H1 (cell line): Measurements from ENCODE around the gene PCDH9. TPM values are rescaled to one million over a fixed set of nuclear protein-coding genes. Genes with fewer than 3 reads are reported as not detected.

Experiments
- CTCF ChIA-PET: fragments of 300-600 bp; sonication (Branson Sonifier 250); formaldehyde crosslinking; loops from one replicate; lab custom pipeline; 2021; ENCODE audit not compliant: partially characterized antibody; lab: Charles Lee
- POLR2A ChIA-PET: fragments of 300-600 bp; sonication (Branson Sonifier 250); formaldehyde crosslinking; loops from one replicate; lab custom pipeline; 2021; ENCODE audit warnings: inconsistent platforms; ENCODE audit not compliant: partially characterized antibody; lab: Charles Lee
- DNase-seq, 2 experiments: peaks; one replicate each; pipeline versions ENCODE4 v3.0.0 to v3.0.0-alpha.2; 2010 to 2022; ENCODE audit warnings: low spot score in 2 of 2, low read depth in 1 of 2, mixed read lengths in 1 of 2
- FAIRE-seq: peaks from 2 replicates; lab custom pipeline; 2011; peaks lifted over from hg19 to GRCh38; lab: Jason Lieb, UNC
- H2AFZ ChIP-seq: 2 replicates; pipeline ENCODE4 v1.8.1; 2012; ENCODE audit warnings: low read length, inconsistent platforms
- H2AK5ac ChIP-seq: 2 replicates; pipeline ENCODE4 v1.6.1; 2013; ENCODE audit warnings: low read depth, low read length
- H2BK120ac ChIP-seq: replicated peaks from 2 replicates; pipeline ENCODE3; 2013; ENCODE audit warnings: low read depth, low read length, inconsistent platforms
- H2BK12ac ChIP-seq: 2 replicates; pipeline ENCODE4 v1.6.1; 2013; ENCODE audit warnings: low read depth, low read length
- H2BK15ac ChIP-seq: 2 replicates; pipeline ENCODE4 v1.6.1; 2013; ENCODE audit warnings: low read length
- H2BK20ac ChIP-seq: 2 replicates; pipeline ENCODE4 v1.6.1; 2013; ENCODE audit warnings: low read length
- H2BK5ac ChIP-seq: 2 replicates; pipeline ENCODE4 v1.6.1; 2013; ENCODE audit warnings: low read depth, low read length
- H3K14ac ChIP-seq: 2 replicates; pipeline ENCODE4 v1.6.1; 2013; ENCODE audit warnings: inconsistent platforms; ENCODE audit not compliant: insufficient read length
- H3K18ac ChIP-seq: 2 replicates; pipeline ENCODE4 v1.6.1; 2013; ENCODE audit warnings: low read length; ENCODE audit errors: extremely low read depth
- H3K23ac ChIP-seq: 2 replicates; pipeline ENCODE4 v1.6.1; 2013; ENCODE audit warnings: inconsistent platforms; ENCODE audit not compliant: insufficient read length
- H3K23me2 ChIP-seq: 2 replicates; pipeline ENCODE4 v1.6.1; 2013; ENCODE audit warnings: low read depth, low read length
- H3K27ac ChIP-seq: 2 replicates; pipeline ENCODE4 v1.6.1; 2011; ENCODE audit warnings: low read depth, low read length, inconsistent platforms
- H3K27me3 ChIP-seq, 4 experiments: replicated peaks in 1 of 4; 1 replicate in 1 of 4; 2 replicates in 3 of 4; pipeline versions ENCODE4 v1.6.1 to v1.8.1; 2011 to 2013; ENCODE audit warnings: low read length in 3 of 4, mild to moderate bottlenecking in 3 of 4, inconsistent platforms in 2 of 4, mixed read lengths in 2 of 4, moderate library complexity in 1 of 4; ENCODE audit not compliant: control insufficient read depth in 3 of 4, insufficient read depth in 3 of 4; ENCODE audit errors: extremely low read depth in 1 of 4
- H3K36me3 ChIP-seq, 4 experiments: 2 replicates each; pipeline versions ENCODE4 v1.6.1 to v1.8.1; 2011 to 2013; ENCODE audit warnings: mild to moderate bottlenecking in 4 of 4, low read length in 3 of 4, moderate library complexity in 2 of 4, control low read depth in 1 of 4, inconsistent platforms in 1 of 4; ENCODE audit not compliant: insufficient read depth in 4 of 4, control insufficient read depth in 2 of 4
- H3K4ac ChIP-seq: replicated peaks from 2 replicates; pipeline ENCODE3; 2013; ENCODE audit warnings: low read length, low read depth, mixed read lengths, inconsistent platforms; ENCODE audit not compliant: insufficient read length
- H3K4me1 ChIP-seq, 4 experiments: replicated peaks in 1 of 4; 1 replicate in 1 of 4; 2 replicates in 3 of 4; pipeline versions ENCODE4 v1.6.1 to v1.8.1; 2011 to 2013; ENCODE audit warnings: low read length in 3 of 4, inconsistent platforms in 2 of 4, mixed read lengths in 1 of 4; ENCODE audit not compliant: insufficient read depth in 4 of 4, control insufficient read depth in 3 of 4
- H3K4me2 ChIP-seq, 2 experiments: 2 replicates each; pipeline versions ENCODE4 v1.6.1 to v1.8.1; 2011 to 2013; ENCODE audit warnings: low read depth in 2 of 2, low read length in 2 of 2, control low read depth in 1 of 2, inconsistent platforms in 1 of 2, mild to moderate bottlenecking in 1 of 2; ENCODE audit not compliant: insufficient read depth in 1 of 2
- H3K4me3 ChIP-seq, 4 experiments: fragments of 200-600, 300-600 bp in 1 of 4; sonication (generic), shearing (Covaris generic), sonication (Bioruptor Twin) in 1 of 4; 2 replicates each; pipeline versions ENCODE4 v1.5.1 to v1.8.1; 2011 to 2016; ENCODE audit warnings: low read length in 4 of 4, low read depth in 3 of 4, control low read depth in 2 of 4, inconsistent platforms in 2 of 4, mild to moderate bottlenecking in 2 of 4, mixed read lengths in 1 of 4, moderate library complexity in 1 of 4; ENCODE audit not compliant: insufficient read depth in 2 of 4; ENCODE audit errors: extremely low read depth in 1 of 4
- H3K56ac ChIP-seq: replicated peaks from 2 replicates; pipeline ENCODE3; 2013; ENCODE audit warnings: low read depth, mild to moderate bottlenecking, mixed read lengths, low read length, inconsistent platforms; ENCODE audit not compliant: insufficient read length
- H3K79me1 ChIP-seq: 2 replicates; pipeline ENCODE4 v1.6.1; 2013; ENCODE audit warnings: low read depth, low read length, control low read depth
- H3K79me2 ChIP-seq, 2 experiments: 2 replicates each; pipeline versions ENCODE4 v1.6.1 to v1.8.1; 2012 to 2013; ENCODE audit warnings: low read length in 2 of 2, mild to moderate bottlenecking in 2 of 2, inconsistent platforms in 1 of 2; ENCODE audit not compliant: insufficient read depth in 2 of 2, control insufficient read depth in 1 of 2
- H3K9ac ChIP-seq, 4 experiments: replicated peaks in 1 of 4; 1 replicate in 1 of 4; 2 replicates in 3 of 4; pipeline versions ENCODE4 v1.6.1 to v1.8.1; 2011 to 2013; ENCODE audit warnings: low read depth in 3 of 4, low read length in 3 of 4, control low read depth in 2 of 4, mild to moderate bottlenecking in 2 of 4, moderate library complexity in 2 of 4, inconsistent platforms in 1 of 4; ENCODE audit errors: extremely low read depth in 1 of 4
- H3K9me3 ChIP-seq, 2 experiments: 2 replicates each; pipeline versions ENCODE4 v1.6.1 to v1.8.1; 2012 to 2013; ENCODE audit warnings: mild to moderate bottlenecking in 2 of 2, moderate library complexity in 2 of 2, control low read depth in 1 of 2, inconsistent platforms in 1 of 2, low read depth in 1 of 2, low read length in 1 of 2, mixed read lengths in 1 of 2; ENCODE audit not compliant: insufficient read depth in 2 of 2
- H4K20me1 ChIP-seq, 2 experiments: replicated peaks in 1 of 2; 2 replicates each; pipeline versions ENCODE3 to v1.8.1; 2011 to 2013; ENCODE audit warnings: inconsistent platforms in 2 of 2, low read length in 2 of 2, mild to moderate bottlenecking in 1 of 2; ENCODE audit not compliant: insufficient read depth in 2 of 2, control insufficient read depth in 1 of 2
- H4K5ac ChIP-seq: 2 replicates; pipeline ENCODE4 v1.6.1; 2013; ENCODE audit warnings: low read length, low read depth, mixed read lengths, inconsistent platforms; ENCODE audit not compliant: insufficient read length
- H4K8ac ChIP-seq: 2 replicates; pipeline ENCODE4 v1.8.0; 2013; ENCODE audit warnings: mild to moderate bottlenecking, moderate library complexity, low read length, inconsistent platforms; ENCODE audit not compliant: insufficient read depth; ENCODE audit errors: extremely low read depth
- H4K91ac ChIP-seq: replicated peaks from 2 replicates; pipeline ENCODE3; 2013; ENCODE audit warnings: low read length, mixed read lengths, inconsistent platforms; ENCODE audit not compliant: insufficient read length
- BCL11A ChIP-seq, 2 experiments: IDR thresholded peaks; one replicate each; pipeline ENCODE4 v1.6.1; 2011; ENCODE audit warnings: low read depth in 2 of 2, low read length in 2 of 2, mild to moderate bottlenecking in 2 of 2
- NANOG ChIP-seq: IDR thresholded peaks from 2 replicates; pipeline ENCODE4 v1.6.1; 2011; ENCODE audit warnings: low read length, low read depth, mild to moderate bottlenecking, inconsistent platforms; ENCODE audit not compliant: insufficient read depth, poor library complexity, severe bottlenecking
- POLR2AphosphoS5 ChIP-seq: IDR thresholded peaks from 2 replicates; pipeline ENCODE4 v1.6.1; 2011; ENCODE audit warnings: low read depth, low read length
- POU5F1 ChIP-seq: IDR thresholded peaks from 2 replicates; pipeline ENCODE4 v1.6.1; 2011; ENCODE audit warnings: low read depth, mild to moderate bottlenecking, low read length, moderate library complexity
- RXRA ChIP-seq: IDR thresholded peaks from 2 replicates; pipeline ENCODE4 v1.6.1; 2011; ENCODE audit warnings: low read depth, mild to moderate bottlenecking, low read length, moderate library complexity; ENCODE audit not compliant: insufficient read depth
- SIN3A ChIP-seq, 2 experiments: IDR thresholded peaks in 1 of 2; conservative IDR thresholded peaks in 1 of 2; 2 replicates each; pipeline ENCODE4 v1.6.1; 2011 to 2012; ENCODE audit warnings: low read length in 2 of 2, improper control_type of control experiment in 1 of 2, low read depth in 1 of 2, mild to moderate bottlenecking in 1 of 2
- SIX5 ChIP-seq: IDR thresholded peaks from 2 replicates; pipeline ENCODE4 v1.6.1; 2011; ENCODE audit warnings: mild to moderate bottlenecking, low read depth, low read length
- TBP ChIP-seq: IDR thresholded peaks from 2 replicates; pipeline ENCODE4 v1.6.1; 2011; ENCODE audit warnings: low read depth, low read length, improper control_type of control experiment
- WGBS, 2 experiments: shearing (Covaris generic) in 1 of 2; methylation state at CpG; one replicate each; pipeline versions ENCODE4 v1.1.6 to v1.1.7; 2013 to 2015; ENCODE audit warnings: low lambda C conversion rate in 2 of 2, mixed read lengths in 2 of 2, inconsistent platforms in 1 of 2, low coverage in 1 of 2, missing lambda C conversion rate in 1 of 2; ENCODE audit not compliant: insufficient replicate concordance in 2 of 2, insufficient coverage in 1 of 2, insufficient read length in 1 of 2; ENCODE audit errors: extremely low coverage in 1 of 2, missing lambda C conversion rate in 1 of 2; 5-methylcytosine and 5-hydroxymethylcytosine counted together
- polyA plus RNA-seq, 7 experiments: library from polyadenylated mRNA; depleted of rRNA in 3 of 7; stranded (reverse) in 5 of 7; unstranded in 2 of 7; fragments of >200 nt in 5 of 7; fragments of 200-250 nt in 2 of 7; gene quantifications; 1 replicate in 5 of 7; 2 replicates in 1 of 7; 4 replicates in 1 of 7; pipeline versions ENCODE4 v1.2.1 to v1.2.3, GENCODE V29; 2011 to 2013; ENCODE audit warnings: missing spikeins in 2 of 7, mixed read lengths in 2 of 7
- total RNA-seq: library from RNA; stranded (reverse); fragmentation: NEBNext Ultra II Directional; extraction: Animal tissue kit (Norgen Biotek cat#: 25700); gene quantifications from 2 replicates; pipeline ENCODE4 v1.2.1, GENCODE V29; 2021
- TF ChIP-seq, protein P1 (sequence below): IDR thresholded peaks from 2 replicates; pipeline ENCODE4 v1.6.1; 2012; ENCODE audit warnings: inconsistent platforms

PCDH9 gene
- total and polyA plus RNA-seq, 2 of the 8 experiments (the other 6 are each of a cell fraction or from before 2014, with no cell fraction given) = 0.12 to 0.60 TPM

DNA sequence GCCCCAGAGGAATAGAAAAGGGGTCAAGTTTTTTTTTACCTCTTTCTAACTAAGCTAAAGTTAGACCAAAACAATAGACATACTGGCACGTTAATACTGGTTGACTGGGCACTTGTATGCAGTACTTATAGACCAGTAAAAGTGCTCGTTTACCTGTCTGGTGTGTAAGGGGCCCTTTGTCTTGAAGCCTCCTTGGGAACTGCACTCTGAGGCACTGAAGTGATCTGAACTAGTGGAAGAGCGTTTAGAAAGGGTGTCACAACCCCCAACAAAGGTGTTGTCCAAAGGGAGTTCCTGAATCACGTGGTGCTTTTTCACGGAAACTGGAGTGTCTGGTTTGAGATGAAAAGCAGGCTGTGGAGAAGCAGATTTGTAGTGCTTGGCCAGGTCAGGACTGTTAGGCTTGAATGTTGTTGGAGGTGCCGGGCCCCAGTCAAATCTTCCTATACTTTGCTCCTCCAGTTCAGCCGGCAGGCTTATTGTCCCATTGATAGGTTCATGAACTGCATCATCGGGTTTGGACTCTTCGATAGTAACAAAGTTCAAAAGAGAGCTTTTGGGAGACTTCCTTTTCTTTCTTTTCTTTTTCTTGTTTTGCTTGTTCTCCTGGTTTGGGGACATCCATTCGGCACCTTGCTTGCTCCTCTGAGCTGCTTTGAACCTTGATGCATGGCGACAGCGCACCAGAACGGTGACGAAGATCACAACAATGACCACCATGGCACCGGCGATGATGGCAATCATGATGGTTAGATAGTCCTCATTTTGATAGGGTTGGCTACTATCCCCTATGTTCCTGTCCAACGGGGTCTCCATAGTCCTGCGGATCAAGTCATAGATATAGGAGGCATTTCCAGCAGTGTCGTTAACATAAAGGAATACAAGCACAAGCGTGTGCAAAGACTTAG, 4.6 kb downstream of the PCDH9 start:
- no peak overlapping the region for H2BK12ac ChIP-seq
- H3K4me1 ChIP-seq = peaks cover 0 to 3% (median 2%) of the 10 kb centered on the region in 4 experiments; a peak in 6 of 7 replicates
- H3K27ac ChIP-seq = no peak overlapping the region
- peaks cover 0 to 5% (median 5%) of the 10 kb centered on the region in 4 experiments; a peak in 4 of 7 replicates for H3K27me3 ChIP-seq
- no peaks in the 10 kb centered on the region for H3K9me3 ChIP-seq
- no peak overlapping the region for H2AFZ ChIP-seq
- H3K18ac ChIP-seq = no peak overlapping the region
- no peak overlapping the region for H3K56ac ChIP-seq
- H2BK120ac ChIP-seq = no peak overlapping the region
- no peak overlapping the region for H3K9ac ChIP-seq
- H3K79me2 ChIP-seq = no peaks in the 10 kb centered on the region
- H2AK5ac ChIP-seq = no peak overlapping the region
- ChIA-PET CTCF (interaction anchor here (0.5 to 2.5 kb wide), 11 partner anchors 8 to 1470 kb away, joined by 3 to 6 read pairs (median 4); no protein-coding TSS in a partner anchor), POLR2A (no interaction called here)
- no peak overlapping the region for H3K4me2 ChIP-seq
- no peak overlapping the region for H2BK5ac ChIP-seq
- no peak overlapping the region for H2BK15ac ChIP-seq
- H2BK20ac ChIP-seq = no peak overlapping the region
- no peaks in the 10 kb centered on the region for H3K36me3 ChIP-seq
- H3K23ac ChIP-seq = no peak overlapping the region
- no peak overlapping the region for H3K4me3 ChIP-seq
- 95% methylated on average over 20 of the region's 20 CpGs; no CpG with 5 or more reads in 1 of the 2 experiments for WGBS, 2 experiments
- no peaks in the 10 kb centered on the region for H4K20me1 ChIP-seq
- no peak overlapping the region for H3K14ac ChIP-seq
- H4K91ac ChIP-seq = no peak overlapping the region
- H3K4ac ChIP-seq = no peak overlapping the region
- H3K79me1 ChIP-seq = no peaks in the 10 kb centered on the region
- H4K5ac ChIP-seq = no peak overlapping the region
- peaks cover 7% of the 10 kb centered on the region for H3K23me2 ChIP-seq
- no peak for DNase-seq
- H4K8ac ChIP-seq = no peak overlapping the region
- no peak for FAIRE-seq
- TF ChIP-seq RXRA (no peak), TBP (no peak), SIN3A (conservative IDR thresholded peaks at IDR 0.05 in 1 of 2, IDR thresholded peaks at IDR 0.05 in 1 of 2; ENCODE audit: low read depth in 1 of 2, low read length in 2 of 2) (no peak), NANOG (no peak), BCL11A (IDR thresholded peaks at IDR 0.05; ENCODE audit: low read depth in 2 of 2, low read length in 2 of 2) (no peak), SIX5 (no peak), POLR2AphosphoS5 (no peak), POU5F1 (no peak)
- TF ChIP-seq, protein P1, sequence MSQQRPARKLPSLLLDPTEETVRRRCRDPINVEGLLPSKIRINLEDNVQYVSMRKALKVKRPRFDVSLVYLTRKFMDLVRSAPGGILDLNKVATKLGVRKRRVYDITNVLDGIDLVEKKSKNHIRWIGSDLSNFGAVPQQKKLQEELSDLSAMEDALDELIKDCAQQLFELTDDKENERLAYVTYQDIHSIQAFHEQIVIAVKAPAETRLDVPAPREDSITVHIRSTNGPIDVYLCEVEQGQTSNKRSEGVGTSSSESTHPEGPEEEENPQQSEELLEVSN = no peak
